K562 (cell line): Measurements from ENCODE around the gene DOCK1. TPM values are rescaled to one million over a fixed set of nuclear protein-coding genes. Genes with fewer than 3 reads are reported as not detected.

Source experiments
- ATAC-seq: fragments of 200-7000 bp; cut with Tn5 transposase; 3 replicates; pipeline ENCODE4 v1.9.1; 2020; ENCODE audit warnings: moderate library complexity
- BruUV-seq: library from RNA; stranded (reverse); fragments of 400-500 nt; replicated peaks from 2 replicates; lab custom pipeline; 2021; lab: Mats Ljungman, UMichigan
- CTCF ChIA-PET: fragments of 300-600 bp; formaldehyde crosslinking; extraction: SDS; loops from one replicate; lab custom pipeline; 2021; ENCODE audit warnings: low intra/inter-chr PET ratio; lab: Yijun Ruan, JAX
- POLR2A ChIA-PET: fragments of 300-600, 350-650 bp; sonication (Branson Sonifier 250); formaldehyde crosslinking; extraction: SDS; loops from one replicate; lab custom pipeline; 2021; ENCODE audit warnings: antibody characterized with exemption, inconsistent platforms; lab: Yijun Ruan, JAX
- DNase-seq, 4 experiments: peaks; one replicate each; pipeline versions ENCODE4 v3.0.0 to v3.0.0-alpha.2; 2011 to 2018; ENCODE audit warnings: low spot score in 3 of 4, mixed read lengths in 3 of 4; ENCODE audit errors: extremely low read depth in 1 of 4
- FAIRE-seq: peaks from 2 replicates; lab custom pipeline; 2011; peaks lifted over from hg19 to GRCh38; lab: Jason Lieb, UNC
- H2AFZ ChIP-seq: 2 replicates; pipeline ENCODE4 v1.6.0; 2011; ENCODE audit warnings: low read depth, low read length, control low read depth, inconsistent platforms
- H3K27ac ChIP-seq: fragments of 200-600 bp; 3 replicates; pipeline ENCODE4 v1.8.0; 2011; ENCODE audit warnings: low read depth, mild to moderate bottlenecking, control low read depth, inconsistent platforms, low read length, moderate library complexity, mixed read lengths; ENCODE audit errors: extremely low read depth
- H3K27me3 ChIP-seq, 2 experiments: fragments of 300-600 bp in 1 of 2; 2 replicates in 1 of 2; 3 replicates in 1 of 2; pipeline versions ENCODE4 v1.6.0 to v1.8.0; 2011; ENCODE audit warnings: inconsistent platforms in 2 of 2, low read length in 2 of 2, mild to moderate bottlenecking in 1 of 2, mixed read lengths in 1 of 2, moderate library complexity in 1 of 2; ENCODE audit not compliant: control insufficient read depth in 2 of 2, insufficient read depth in 2 of 2
- H3K36me3 ChIP-seq: fragments of 300-600 bp; 3 replicates; pipeline ENCODE4 v1.8.0; 2011; ENCODE audit warnings: mild to moderate bottlenecking, low read length, inconsistent platforms; ENCODE audit not compliant: control insufficient read depth, insufficient read depth
- H3K4me1 ChIP-seq, 2 experiments: fragments of 200-600 bp in 1 of 2; replicated peaks in 1 of 2; 2 replicates in 1 of 2; 3 replicates in 1 of 2; pipeline versions ENCODE4 v1.5.1 to v1.8.0; 2011; ENCODE audit warnings: inconsistent platforms in 2 of 2, low read length in 2 of 2, mild to moderate bottlenecking in 1 of 2, mixed read lengths in 1 of 2, moderate library complexity in 1 of 2; ENCODE audit not compliant: control insufficient read depth in 2 of 2, insufficient read depth in 2 of 2
- H3K4me2 ChIP-seq: 2 replicates; pipeline ENCODE4 v1.6.1; 2011; ENCODE audit warnings: low read length, control low read depth, inconsistent platforms, mixed read lengths; ENCODE audit not compliant: insufficient read depth
- H3K4me3 ChIP-seq: fragments of 200-600 bp; sonication (generic), shearing (Covaris generic); 2 replicates; pipeline ENCODE4 v1.5.1; 2016; ENCODE audit warnings: control low read depth, inconsistent platforms
- H3K79me2 ChIP-seq: fragments of 200-600 bp; 3 replicates; pipeline ENCODE4 v1.8.0; 2011; ENCODE audit warnings: low read length, inconsistent platforms; ENCODE audit not compliant: control insufficient read depth, insufficient read depth
- H3K9ac ChIP-seq, 2 experiments: 2 replicates each; pipeline versions ENCODE4 v1.6.0 to v1.6.1; 2011; ENCODE audit warnings: low read depth in 2 of 2, low read length in 2 of 2, control low read depth in 1 of 2, inconsistent platforms in 1 of 2, mild to moderate bottlenecking in 1 of 2, mixed read lengths in 1 of 2; ENCODE audit not compliant: insufficient read depth in 1 of 2
- H3K9me1 ChIP-seq: one replicate; pipeline ENCODE4 v1.6.0; 2011; ENCODE audit warnings: inconsistent platforms, mild to moderate bottlenecking, low read length, moderate library complexity; ENCODE audit not compliant: control insufficient read depth, insufficient read depth
- H3K9me3 ChIP-seq: replicated peaks from 2 replicates; pipeline ENCODE4 v1.5.1; 2011; ENCODE audit warnings: low read depth, low read length, inconsistent platforms; ENCODE audit not compliant: control insufficient read depth, insufficient read depth
- H4K20me1 ChIP-seq: replicated peaks from 2 replicates; pipeline ENCODE4 v1.6.1; 2011; ENCODE audit warnings: low read length, inconsistent platforms, mixed read lengths; ENCODE audit not compliant: control insufficient read depth, insufficient read depth
- CHD1 ChIP-seq: fragments of 200-600 bp; sonication (generic); IDR thresholded peaks from one replicate; pipeline ENCODE4 v1.6.1; 2012; ENCODE audit warnings: mild to moderate bottlenecking, moderate library complexity, low read length, inconsistent platforms
- FOXJ2 ChIP-seq: fragments of 200-800 bp; sonication (Bioruptor generic); IDR thresholded peaks from 2 replicates; pipeline ENCODE4 v1.6.1; 2016; ENCODE audit warnings: missing genetic modification characterization, missing compliant biosample characterization
- KLF13 ChIP-seq: fragments of 450-650 bp; IDR thresholded peaks from 2 replicates; pipeline ENCODE4 v1.6.1; 2016; ENCODE audit warnings: missing genetic modification characterization, low read depth, mild to moderate bottlenecking, missing compliant biosample characterization, moderate library complexity, borderline replicate concordance
- MAFG ChIP-seq: fragments of 450-650 bp; conservative IDR thresholded peaks from 2 replicates; pipeline ENCODE4 v1.6.1; 2016; ENCODE audit warnings: missing genetic modification characterization, missing compliant biosample characterization
- MITF ChIP-seq: IDR thresholded peaks from 2 replicates; pipeline ENCODE4 v1.6.1; 2014; ENCODE audit warnings: antibody characterized with exemption
- SMAD4 ChIP-seq: fragments of 250-450 bp; sonication (Bioruptor Pico); conservative IDR thresholded peaks from 2 replicates; pipeline ENCODE4 v1.8.0; 2021; ENCODE audit warnings: inconsistent platforms, mild to moderate bottlenecking, moderate library complexity
- SUPT5H ChIP-seq: fragments of 450-650 bp; IDR thresholded peaks from 2 replicates; pipeline ENCODE4 v1.6.1; 2016
- ZNF668 ChIP-seq: fragments of 250-450 bp; sonication (Bioruptor Pico); IDR thresholded peaks from 2 replicates; pipeline ENCODE4 v1.8.0; 2022; ENCODE audit warnings: mild to moderate bottlenecking, inconsistent platforms
- ZSCAN32 ChIP-seq: fragments of 450-650 bp; formaldehyde crosslinking; IDR thresholded peaks from 2 replicates; pipeline ENCODE4 v1.4.0; 2020; ENCODE audit warnings: mild to moderate bottlenecking, moderate library complexity
- WGBS: fragments of 100-300 bp; shearing (Covaris generic); methylation state at CpG from one replicate; pipeline ENCODE4 v1.1.6; 2016; ENCODE audit warnings: low coverage, mixed read lengths; ENCODE audit not compliant: insufficient coverage; ENCODE audit errors: missing lambda C conversion rate; 5-methylcytosine and 5-hydroxymethylcytosine counted together
- in situ Hi-C: fragments of 300-500 bp; cut with MboI; formaldehyde crosslinking; loops from 4 replicates; pipeline ENCODE4 v1.15.0; 2018; ENCODE audit warnings: inconsistent platforms, mixed read lengths
- intact Hi-C: fragments of 100-400 bp; cut with micrococcal nuclease; formaldehyde crosslinking; loops from 2 replicates; pipeline ENCODE4 v1.14.2; 2022
- polyA plus RNA-seq, 8 experiments: library from polyadenylated mRNA; depleted of rRNA in 4 of 8; stranded (reverse) in 5 of 8; unstranded in 3 of 8; fragments of >200 nt; fragmentation: Nextera tagmentation in 2 of 8; fragmentation: Illumina TruSeq in 1 of 8; extraction: Ambion mirVana in 2 of 8; extraction: Trizol in 1 of 8; gene quantifications; 2 replicates each; pipeline versions ENCODE4 v1.2.1 to v1.2.3, GENCODE V29; 2011 to 2014; ENCODE audit warnings: inconsistent platforms in 1 of 8, missing spikeins in 1 of 8
- total RNA-seq, 7 experiments: library from RNA; depleted of rRNA in 6 of 7; stranded (reverse); fragments of >200 nt in 6 of 7; fragmentation: Illumina TruSeq in 2 of 7; extraction: Trizol in 2 of 7; gene quantifications; 2 replicates each; pipeline versions ENCODE4 v1.2.1 to v1.2.3, GENCODE V29; 2011 to 2021; ENCODE audit warnings: low replicate concordance in 1 of 7

DOCK1 gene
- total and polyA plus RNA-seq, 9 of the 15 experiments (the other 6 are each of a cell fraction or from before 2014, with no cell fraction given), result 0.31 TPM; not detected in 8

GRCh38 chr10:127154831-127155620 lies 249.8 kb downstream of the DOCK1 start:
- no peaks in the 10 kb centered on the region for H3K9me1 ChIP-seq
- BruUV-seq, result no TSS peak
- intact Hi-C loops (no loop called here), in situ Hi-C loops (no loop called here)
- no peak for ATAC-seq
- no peaks in the 10 kb centered on the region for H3K9me3 ChIP-seq
- WGBS, result 2% methylated on average over 8 of the region's 9 CpGs
- no peaks in the 10 kb centered on the region for H3K36me3 ChIP-seq
- no peaks in the 10 kb centered on the region for H3K79me2 ChIP-seq
- no peak for FAIRE-seq
- H3K27me3 ChIP-seq, result no peaks in the 10 kb centered on the region
- H2AFZ ChIP-seq, result no peak overlapping the region
- CTCF ChIA-PET, result no interaction called here
- POLR2A ChIA-PET, result interaction anchor here (0.6 kb wide), 1 partner anchor 36 kb away, joined by 5 read pairs; no protein-coding TSS in a partner anchor
- no peaks in the 10 kb centered on the region for H3K4me1 ChIP-seq
- TF ChIP-seq SMAD4 (CRISPR knock-in tag), result no peak
- no peak for TF ChIP-seq ZSCAN32 (CRISPR knock-in tag)
- no peak for TF ChIP-seq MITF
- TF ChIP-seq CHD1, result no peak
- no peak for TF ChIP-seq FOXJ2 (tag)
- no peak for TF ChIP-seq MAFG (tag)
- TF ChIP-seq KLF13 (tag), result no peak
- no peak for TF ChIP-seq ZNF668 (CRISPR knock-in tag)
- no peak for TF ChIP-seq SUPT5H
- no peak overlapping the region for H3K4me2 ChIP-seq
- H3K4me3 ChIP-seq, result no peak overlapping the region
- no peak overlapping the region for H3K9ac ChIP-seq
- DNase-seq, result no peak
- H4K20me1 ChIP-seq, result no peaks in the 10 kb centered on the region
- no peak overlapping the region for H3K27ac ChIP-seq
